GM12878 (cell line): ENCODE data around the gene PTPRB. TPM values are rescaled to one million over a fixed set of nuclear protein-coding genes. Genes with fewer than 3 reads are reported as not detected.

Experiments
- ATAC-seq: fragments of 200-7000 bp; cut with Tn5 transposase; 3 replicates; pipeline ENCODE4 v1.9.1; 2020; ENCODE audit warnings: mild to moderate bottlenecking, moderate library complexity
- BruUV-seq: library from RNA; stranded (reverse); fragments of 400-500 nt; replicated peaks from 2 replicates; lab custom pipeline; 2021; lab: Mats Ljungman, UMichigan
- CTCF ChIA-PET: fragments of 300-600 bp; sonication (Branson Sonifier 250); formaldehyde crosslinking; extraction: SDS; loops from one replicate; lab custom pipeline; 2021; ENCODE audit warnings: inconsistent platforms; lab: Yijun Ruan, JAX
- POLR2A ChIA-PET: fragments of 350-600 bp; formaldehyde crosslinking; extraction: SDS; loops from one replicate; lab custom pipeline; 2021; ENCODE audit warnings: inconsistent platforms; lab: Charles Lee
- RAD21 ChIA-PET: fragments of 300-600 bp; sonication (Branson Sonifier 250); formaldehyde crosslinking; loops from one replicate; lab custom pipeline; 2023; ENCODE audit warnings: antibody characterized with exemption; ENCODE audit not compliant: unreplicated experiment; lab: Charles Lee
- SMC1A ChIA-PET: fragments of 300-600 bp; sonication (Branson Sonifier 250); formaldehyde crosslinking; loops from one replicate; lab custom pipeline; 2023; ENCODE audit not compliant: unreplicated experiment, uncharacterized antibody; lab: Charles Lee
- DNase-seq: peaks from one replicate; pipeline ENCODE4 v3.0.0-alpha.2; 2011; ENCODE audit warnings: low read depth, low spot score
- FAIRE-seq: peaks from 3 replicates; lab custom pipeline; 2011; peaks lifted over from hg19 to GRCh38; lab: Jason Lieb, UNC
- H2AFZ ChIP-seq: 2 replicates; pipeline ENCODE4 v1.6.0; 2011; ENCODE audit warnings: low read depth, low read length, control low read depth; ENCODE audit not compliant: control insufficient read depth
- H3K27ac ChIP-seq: 2 replicates; pipeline ENCODE4 v1.5.1; 2011; ENCODE audit warnings: control low read depth; ENCODE audit not compliant: control insufficient read depth, insufficient read depth
- H3K27me3 ChIP-seq, 2 experiments: replicated peaks in 1 of 2; 2 replicates each; pipeline versions ENCODE4 v1.6.0 to v1.6.1; 2011; ENCODE audit warnings: low read length in 1 of 2; ENCODE audit not compliant: control insufficient read depth in 2 of 2, insufficient read depth in 2 of 2
- H3K36me3 ChIP-seq, 2 experiments: 2 replicates each; pipeline ENCODE4 v1.5.1; 2011; ENCODE audit warnings: low read length in 1 of 2; ENCODE audit not compliant: control insufficient read depth in 2 of 2, insufficient read depth in 2 of 2
- H3K4me1 ChIP-seq: 2 replicates; pipeline ENCODE4 v1.6.1; 2011; ENCODE audit warnings: mild to moderate bottlenecking, low read length, moderate library complexity, mixed read lengths; ENCODE audit not compliant: control insufficient read depth, insufficient read depth
- H3K4me2 ChIP-seq: 2 replicates; pipeline ENCODE4 v1.6.0; 2011; ENCODE audit warnings: control low read depth; ENCODE audit not compliant: control insufficient read depth, insufficient read depth
- H3K4me3 ChIP-seq: fragments of 200-600 bp; sonication (generic); 2 replicates; pipeline ENCODE4 v1.5.1; 2016
- H3K79me2 ChIP-seq: 2 replicates; pipeline ENCODE4 v1.6.0; 2011; ENCODE audit warnings: low read length; ENCODE audit not compliant: control insufficient read depth, insufficient read depth
- H3K9ac ChIP-seq: 2 replicates; pipeline ENCODE4 v1.8.0; 2011; ENCODE audit warnings: low read length, control low read depth, mixed read lengths; ENCODE audit not compliant: control insufficient read depth, insufficient read depth
- H3K9me3 ChIP-seq: replicated peaks from 3 replicates; pipeline ENCODE4 v1.5.1; 2011; ENCODE audit warnings: mild to moderate bottlenecking, low read length; ENCODE audit not compliant: control insufficient read depth, insufficient read depth
- H4K20me1 ChIP-seq: 2 replicates; pipeline ENCODE4 v1.6.0; 2011; ENCODE audit not compliant: control insufficient read depth, insufficient read depth
- CBX5 ChIP-seq: sonication (generic); IDR thresholded peaks from 2 replicates; pipeline ENCODE4 v1.6.1; 2016; ENCODE audit warnings: low read depth, moderate library complexity, mild to moderate bottlenecking, inconsistent platforms
- EZH2 ChIP-seq: IDR thresholded peaks from 2 replicates; pipeline ENCODE4 v1.6.1; 2012; ENCODE audit warnings: low read depth, mild to moderate bottlenecking, control low read depth, inconsistent platforms, low read length, borderline replicate concordance; ENCODE audit not compliant: control insufficient read depth
- MEF2A ChIP-seq: IDR thresholded peaks from 2 replicates; pipeline ENCODE4 v1.6.1; 2011; ENCODE audit warnings: low read depth, mild to moderate bottlenecking, low read length, moderate library complexity; ENCODE audit not compliant: insufficient read depth
- POLR2A ChIP-seq: IDR thresholded peaks from 2 replicates; pipeline ENCODE4 v1.6.1; 2011; ENCODE audit warnings: low read depth, mild to moderate bottlenecking, low read length
- TBL1XR1 ChIP-seq: IDR thresholded peaks from 2 replicates; pipeline ENCODE4 v1.6.1; 2012; ENCODE audit warnings: low read depth, low read length, improper control_type of control experiment
- WGBS: methylation state at CpG from one replicate; pipeline ENCODE4 v1.1.6; 2016; ENCODE audit warnings: low lambda C conversion rate; ENCODE audit not compliant: insufficient replicate concordance, insufficient coverage; ENCODE audit errors: missing lambda C conversion rate; 5-methylcytosine and 5-hydroxymethylcytosine counted together
- in situ Hi-C: fragments of 300-500 bp; cut with MboI; formaldehyde crosslinking; loops from 9 replicates; pipeline ENCODE4 v1.14.3; 2018; ENCODE audit warnings: mixed read lengths
- intact Hi-C: fragments of 100-400 bp; cut with micrococcal nuclease; formaldehyde crosslinking; loops from one replicate; pipeline ENCODE4 v1.14.2; 2022; ENCODE audit not compliant: unreplicated experiment
- polyA plus RNA-seq, 11 experiments: library from polyadenylated mRNA; depleted of rRNA in 4 of 11; unstranded in 6 of 11; stranded (reverse) in 5 of 11; fragments of >200 nt; fragmentation: Nextera tagmentation in 4 of 11; fragmentation: Illumina TruSeq in 1 of 11; extraction: Ambion mirVana in 4 of 11; extraction: Trizol in 1 of 11; gene quantifications; 1 replicate in 1 of 11; 2 replicates in 10 of 11; pipeline versions ENCODE4 v1.2.1 to v1.2.3, GENCODE V29; 2011 to 2016; ENCODE audit warnings: inconsistent platforms in 2 of 11, missing spikeins in 2 of 11, low read depth in 1 of 11
- total RNA-seq, 4 experiments: library from RNA; depleted of rRNA in 3 of 4; stranded (reverse); fragments of >200 nt in 3 of 4; fragmentation: Illumina TruSeq in 1 of 4; extraction: Trizol in 1 of 4; gene quantifications; 2 replicates each; pipeline versions ENCODE4 v1.2.1 to v1.2.3, GENCODE V29; 2013 to 2021
- TF ChIP-seq, protein P1 (sequence below): fragments of 450-650 bp; IDR thresholded peaks from 2 replicates; pipeline ENCODE4 v1.6.1; 2017; ENCODE audit warnings: mild to moderate bottlenecking
- TF ChIP-seq, protein P2 (sequence below): fragments of 450-650 bp; IDR thresholded peaks from 2 replicates; pipeline ENCODE4 v1.6.1; 2018; ENCODE audit warnings: borderline replicate concordance, mild to moderate bottlenecking; ENCODE audit not compliant: partially characterized antibody
- TF ChIP-seq, protein P3 (sequence below): IDR thresholded peaks from 2 replicates; pipeline ENCODE4 v1.6.1; 2011; ENCODE audit warnings: low read depth, mild to moderate bottlenecking, low read length, moderate library complexity, borderline replicate concordance; ENCODE audit errors: extremely low read depth
- TF ChIP-seq, protein P4 (sequence below): fragments of 450-650 bp; IDR thresholded peaks from 2 replicates; pipeline ENCODE4 v1.6.1; 2017; ENCODE audit warnings: borderline replicate concordance

Gene PTPRB
- total and polyA plus RNA-seq, 10 of the 15 experiments (the other 5 are each of a cell fraction or from before 2014, with no cell fraction given) = 0.03 to 0.35 (median 0.05) TPM

DNA sequence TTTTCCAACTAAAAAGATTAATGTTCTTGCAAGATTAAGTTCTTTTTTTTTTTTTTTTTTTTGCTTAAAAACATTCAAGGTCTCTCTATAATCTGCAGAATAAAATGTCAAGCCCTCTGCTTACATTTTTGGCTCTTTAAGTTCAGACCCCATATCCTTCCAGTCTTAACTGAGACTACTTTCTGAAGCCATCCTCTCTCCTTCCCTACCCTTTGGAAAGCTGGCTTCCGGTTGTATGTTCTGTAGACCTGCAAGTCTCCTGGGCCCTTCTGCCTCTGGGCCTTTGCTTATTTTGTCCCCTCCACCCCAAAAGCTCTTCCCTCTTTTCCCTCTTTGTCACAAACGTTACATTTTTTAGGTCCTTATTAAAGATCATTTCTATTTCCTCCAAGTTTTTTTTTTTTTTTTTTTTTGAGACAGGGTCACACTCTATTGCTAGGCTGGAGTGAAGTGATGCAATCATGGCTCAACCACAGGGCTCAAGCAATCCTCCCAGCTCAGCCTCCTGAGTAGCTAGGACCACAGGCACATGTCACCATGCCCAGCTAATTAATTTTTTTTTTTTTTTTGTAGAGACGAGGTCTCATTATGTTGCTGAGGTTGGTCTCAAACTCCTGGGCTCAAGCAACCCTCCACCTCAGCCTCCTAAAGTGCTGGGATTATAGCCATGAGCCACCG is 46.5 kb downstream of the PTPRB start:
- Histone ChIP-seq H3K27me3 (no peaks in the 10 kb centered on the region), H3K4me3 (no peak overlapping the region), H3K4me2 (no peak overlapping the region), H3K9ac (no peak overlapping the region), H3K27ac (no peak overlapping the region), H3K4me1 (no peaks in the 10 kb centered on the region), H3K9me3 (no peaks in the 10 kb centered on the region), H4K20me1 (no peaks in the 10 kb centered on the region), H2AFZ (no peak overlapping the region), H3K79me2 (no peaks in the 10 kb centered on the region), H3K36me3 (no peaks in the 10 kb centered on the region)
- ATAC-seq (no peak), DNase-seq (no peak), FAIRE-seq (no peak)
- intact Hi-C loops (loop anchor here (1.0 to 2.0 kb wide), 2 partner anchors 130 to 138 kb away; no protein-coding TSS in a partner anchor), in situ Hi-C loops (loop anchor here (5.0 kb wide), 1 partner anchor 137 kb away; no protein-coding TSS in a partner anchor)
- ChIA-PET POLR2A (interaction anchor here (0.7 kb wide), 1 partner anchor 500 kb away, joined by 4 read pairs; no protein-coding TSS in a partner anchor), RAD21 (interaction anchor here (0.7 to 1.0 kb wide), 4 partner anchors 75 to 227 kb away, joined by 3 read pairs; no protein-coding TSS in a partner anchor), SMC1A (no interaction called here), CTCF (interaction anchor here (0.6 to 2.4 kb wide), 15 partner anchors 8 to 692 kb away, joined by 3 to 12 read pairs (median 3); no protein-coding TSS in a partner anchor)
- BruUV-seq = no TSS peak
- WGBS = 60% methylated on average over 3 of the region's 4 CpGs
- TF ChIP-seq, protein P1, sequence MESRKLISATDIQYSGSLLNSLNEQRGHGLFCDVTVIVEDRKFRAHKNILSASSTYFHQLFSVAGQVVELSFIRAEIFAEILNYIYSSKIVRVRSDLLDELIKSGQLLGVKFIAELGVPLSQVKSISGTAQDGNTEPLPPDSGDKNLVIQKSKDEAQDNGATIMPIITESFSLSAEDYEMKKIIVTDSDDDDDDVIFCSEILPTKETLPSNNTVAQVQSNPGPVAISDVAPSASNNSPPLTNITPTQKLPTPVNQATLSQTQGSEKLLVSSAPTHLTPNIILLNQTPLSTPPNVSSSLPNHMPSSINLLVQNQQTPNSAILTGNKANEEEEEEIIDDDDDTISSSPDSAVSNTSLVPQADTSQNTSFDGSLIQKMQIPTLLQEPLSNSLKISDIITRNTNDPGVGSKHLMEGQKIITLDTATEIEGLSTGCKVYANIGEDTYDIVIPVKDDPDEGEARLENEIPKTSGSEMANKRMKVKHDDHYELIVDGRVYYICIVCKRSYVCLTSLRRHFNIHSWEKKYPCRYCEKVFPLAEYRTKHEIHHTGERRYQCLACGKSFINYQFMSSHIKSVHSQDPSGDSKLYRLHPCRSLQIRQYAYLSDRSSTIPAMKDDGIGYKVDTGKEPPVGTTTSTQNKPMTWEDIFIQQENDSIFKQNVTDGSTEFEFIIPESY = no peak
- TF ChIP-seq TBL1XR1 = no peak
- no peak for TF ChIP-seq POLR2A
- TF ChIP-seq, protein P2, sequence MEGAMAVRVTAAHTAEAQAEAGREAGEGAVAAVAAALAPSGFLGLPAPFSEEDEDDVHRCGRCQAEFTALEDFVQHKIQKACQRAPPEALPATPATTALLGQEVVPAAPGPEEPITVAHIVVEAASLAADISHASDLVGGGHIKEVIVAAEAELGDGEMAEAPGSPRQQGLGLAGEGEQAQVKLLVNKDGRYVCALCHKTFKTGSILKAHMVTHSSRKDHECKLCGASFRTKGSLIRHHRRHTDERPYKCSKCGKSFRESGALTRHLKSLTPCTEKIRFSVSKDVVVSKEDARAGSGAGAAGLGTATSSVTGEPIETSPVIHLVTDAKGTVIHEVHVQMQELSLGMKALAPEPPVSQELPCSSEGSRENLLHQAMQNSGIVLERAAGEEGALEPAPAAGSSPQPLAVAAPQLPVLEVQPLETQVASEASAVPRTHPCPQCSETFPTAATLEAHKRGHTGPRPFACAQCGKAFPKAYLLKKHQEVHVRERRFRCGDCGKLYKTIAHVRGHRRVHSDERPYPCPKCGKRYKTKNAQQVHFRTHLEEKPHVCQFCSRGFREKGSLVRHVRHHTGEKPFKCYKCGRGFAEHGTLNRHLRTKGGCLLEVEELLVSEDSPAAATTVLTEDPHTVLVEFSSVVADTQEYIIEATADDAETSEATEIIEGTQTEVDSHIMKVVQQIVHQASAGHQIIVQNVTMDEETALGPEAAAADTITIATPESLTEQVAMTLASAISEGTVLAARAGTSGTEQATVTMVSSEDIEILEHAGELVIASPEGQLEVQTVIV = no peak
- TF ChIP-seq, protein P3, sequence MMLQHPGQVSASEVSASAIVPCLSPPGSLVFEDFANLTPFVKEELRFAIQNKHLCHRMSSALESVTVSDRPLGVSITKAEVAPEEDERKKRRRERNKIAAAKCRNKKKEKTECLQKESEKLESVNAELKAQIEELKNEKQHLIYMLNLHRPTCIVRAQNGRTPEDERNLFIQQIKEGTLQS = no peak
- no peak for TF ChIP-seq MEF2A
- no peak for TF ChIP-seq CBX5
- TF ChIP-seq EZH2 = no peak
- TF ChIP-seq, protein P4, sequence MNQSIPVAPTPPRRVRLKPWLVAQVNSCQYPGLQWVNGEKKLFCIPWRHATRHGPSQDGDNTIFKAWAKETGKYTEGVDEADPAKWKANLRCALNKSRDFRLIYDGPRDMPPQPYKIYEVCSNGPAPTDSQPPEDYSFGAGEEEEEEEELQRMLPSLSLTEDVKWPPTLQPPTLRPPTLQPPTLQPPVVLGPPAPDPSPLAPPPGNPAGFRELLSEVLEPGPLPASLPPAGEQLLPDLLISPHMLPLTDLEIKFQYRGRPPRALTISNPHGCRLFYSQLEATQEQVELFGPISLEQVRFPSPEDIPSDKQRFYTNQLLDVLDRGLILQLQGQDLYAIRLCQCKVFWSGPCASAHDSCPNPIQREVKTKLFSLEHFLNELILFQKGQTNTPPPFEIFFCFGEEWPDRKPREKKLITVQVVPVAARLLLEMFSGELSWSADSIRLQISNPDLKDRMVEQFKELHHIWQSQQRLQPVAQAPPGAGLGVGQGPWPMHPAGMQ = no peak
